HK-2 (cell line): ENCODE data around the gene WDR62.
A peak's percentile ranks its signal among the peaks of the same experiment; 100 is the strongest.

Source experiments
- DNase-seq: peaks from one replicate; pipeline ENCODE4 v3.0.0-alpha.2; 2018; ENCODE audit not compliant: unreplicated experiment

The WDR62 gene

DNA sequence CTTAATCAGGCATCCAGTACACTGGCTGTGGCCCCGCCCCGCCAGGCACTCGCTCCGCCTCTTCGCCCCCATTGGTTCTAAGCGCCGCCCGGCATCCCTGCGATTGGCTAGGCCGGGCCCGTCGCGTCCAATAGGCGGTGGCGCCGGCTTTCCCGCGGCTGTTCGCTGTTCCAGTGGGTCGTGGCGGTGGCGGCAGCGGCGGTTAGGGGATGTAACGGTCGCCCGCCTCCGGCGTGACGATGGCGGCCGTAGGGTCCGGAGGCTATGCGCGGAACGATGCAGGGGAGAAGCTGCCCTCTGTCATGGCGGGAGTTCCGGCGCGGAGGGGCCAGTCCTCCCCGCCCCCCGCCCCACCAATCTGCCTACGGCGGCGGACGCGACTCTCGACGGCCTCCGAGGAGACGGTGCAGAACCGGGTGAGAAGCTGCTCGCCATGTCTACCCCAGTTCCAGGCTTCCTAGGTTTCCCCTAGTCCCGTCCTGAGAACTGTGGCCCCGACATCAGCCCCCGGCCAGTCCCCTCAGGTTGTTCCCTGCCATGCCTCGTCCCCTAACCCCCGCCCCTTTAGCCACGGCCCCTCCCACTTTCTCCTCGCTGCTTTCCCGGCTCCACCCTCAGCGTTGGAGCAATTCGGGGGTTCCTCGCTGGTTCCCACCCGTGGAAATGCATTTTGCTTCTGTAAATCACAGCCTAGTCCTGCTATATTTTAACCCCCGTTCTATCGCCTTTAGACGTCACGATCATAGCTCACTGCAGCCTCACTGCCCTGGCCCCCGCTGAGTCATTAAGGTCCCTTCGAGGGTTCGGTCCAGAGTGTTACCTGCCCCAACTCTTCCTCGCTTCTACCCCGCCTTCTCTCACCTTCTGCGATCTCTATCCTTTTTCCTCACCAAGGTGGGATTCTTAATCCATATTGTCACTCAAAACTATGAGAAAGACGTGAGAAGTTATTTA is at the start of gene WDR62:
WDR62 (plus strand) TSS at position 165 of the 954 bp plus-strand sequence; CDS start at position 240, 75 bp downstream.
- peak; percentile 96 for DNase-seq

DNA sequence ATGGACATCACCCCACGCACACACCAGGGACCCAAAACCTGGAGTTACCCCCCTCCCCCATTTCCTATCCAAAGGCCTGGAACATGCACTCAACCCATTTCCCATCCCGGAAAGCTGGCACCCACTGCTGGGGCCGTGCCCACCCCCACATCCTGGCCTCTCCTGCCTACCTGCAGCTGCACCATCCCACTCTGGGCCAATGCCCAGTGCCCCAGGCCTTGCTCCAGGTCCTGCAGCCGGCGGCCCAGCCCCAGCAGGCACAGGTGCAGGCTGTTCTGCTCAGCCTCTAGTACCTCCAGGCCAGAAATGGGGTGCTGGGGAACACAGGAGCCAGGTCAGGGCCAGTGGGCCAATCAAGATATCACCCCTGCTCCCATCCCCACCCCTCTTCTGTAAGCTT is 47.7 kb upstream of the WDR62 start:
- DNase-seq = no peak

GRCh38 chr19:36008336-36008978 is 46.2 kb upstream of the WDR62 start, which contains the start of gene SYNE4:
Gene SYNE4, minus strand, starts transcription at chr19:36008813. Its CDS starts 132 bp downstream, at chr19:36008681.
- no peak for DNase-seq

DNA sequence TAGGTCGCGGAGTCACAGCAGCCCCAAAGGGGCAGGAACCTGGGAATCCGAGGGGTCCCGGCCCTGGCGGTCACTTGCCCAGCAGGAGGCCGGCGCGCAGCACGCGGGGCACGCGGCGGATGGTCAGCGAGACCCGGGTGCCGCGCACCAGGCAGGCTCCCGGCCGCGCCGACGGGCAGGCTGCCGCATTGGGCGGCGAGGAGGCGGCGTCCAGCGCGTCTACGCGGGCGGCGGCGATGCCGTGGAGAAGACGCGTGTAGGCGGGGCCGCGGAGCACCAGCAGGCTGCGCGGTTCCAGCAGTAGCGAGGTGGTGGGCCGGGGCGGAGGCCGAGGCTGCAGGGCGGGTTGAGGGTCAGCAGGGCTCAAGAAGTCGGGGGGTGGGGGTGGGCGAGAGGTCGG is 45.5 kb upstream of the WDR62 start:
- DNase-seq = peak; percentile 38

DNA sequence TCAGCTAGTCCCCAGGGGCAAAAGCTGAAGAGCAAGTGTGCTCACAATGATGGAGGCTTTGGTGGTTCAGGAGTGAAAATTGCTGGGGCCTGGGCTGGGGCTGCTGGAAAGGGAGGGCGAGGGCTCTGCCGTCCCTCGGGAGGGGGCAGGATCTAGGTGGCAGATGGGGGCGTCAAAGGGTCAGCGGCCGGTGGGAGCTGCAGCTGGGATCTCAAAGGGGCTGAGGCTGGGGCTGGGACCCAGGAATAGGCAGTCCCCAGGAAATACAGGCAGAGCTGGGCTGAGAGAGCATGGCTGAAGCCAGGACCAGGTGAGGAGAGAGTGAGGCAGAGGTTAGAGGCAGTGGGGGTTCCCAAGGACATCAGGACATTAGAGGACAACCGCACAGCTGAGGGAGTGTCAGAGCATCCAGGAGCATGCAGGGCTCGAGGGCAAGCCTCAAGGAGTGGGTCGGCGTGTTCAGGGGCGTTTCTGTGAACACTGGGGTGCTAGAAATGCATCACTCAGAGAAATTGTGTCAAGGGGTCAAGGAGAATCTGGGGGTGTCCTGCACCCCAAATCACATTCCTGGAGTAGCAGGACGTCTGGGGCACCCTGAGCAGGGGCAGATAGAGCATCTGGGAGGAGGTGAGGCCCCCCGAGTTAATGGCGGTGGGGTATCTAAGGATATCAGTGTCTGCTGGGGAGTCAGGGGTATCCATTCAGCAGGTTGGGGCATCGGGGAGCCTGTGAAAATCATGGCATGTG is 44.9 kb upstream of the WDR62 start:
- no peak for DNase-seq

- no peak for DNase-seq
Observed at GRCh38 chr19:36010402-36010801, 44.3 kb upstream of the WDR62 start.

GRCh38 chr19:36013280-36014011 is 41.3 kb upstream of the WDR62 start:
- no peak for DNase-seq

DNA sequence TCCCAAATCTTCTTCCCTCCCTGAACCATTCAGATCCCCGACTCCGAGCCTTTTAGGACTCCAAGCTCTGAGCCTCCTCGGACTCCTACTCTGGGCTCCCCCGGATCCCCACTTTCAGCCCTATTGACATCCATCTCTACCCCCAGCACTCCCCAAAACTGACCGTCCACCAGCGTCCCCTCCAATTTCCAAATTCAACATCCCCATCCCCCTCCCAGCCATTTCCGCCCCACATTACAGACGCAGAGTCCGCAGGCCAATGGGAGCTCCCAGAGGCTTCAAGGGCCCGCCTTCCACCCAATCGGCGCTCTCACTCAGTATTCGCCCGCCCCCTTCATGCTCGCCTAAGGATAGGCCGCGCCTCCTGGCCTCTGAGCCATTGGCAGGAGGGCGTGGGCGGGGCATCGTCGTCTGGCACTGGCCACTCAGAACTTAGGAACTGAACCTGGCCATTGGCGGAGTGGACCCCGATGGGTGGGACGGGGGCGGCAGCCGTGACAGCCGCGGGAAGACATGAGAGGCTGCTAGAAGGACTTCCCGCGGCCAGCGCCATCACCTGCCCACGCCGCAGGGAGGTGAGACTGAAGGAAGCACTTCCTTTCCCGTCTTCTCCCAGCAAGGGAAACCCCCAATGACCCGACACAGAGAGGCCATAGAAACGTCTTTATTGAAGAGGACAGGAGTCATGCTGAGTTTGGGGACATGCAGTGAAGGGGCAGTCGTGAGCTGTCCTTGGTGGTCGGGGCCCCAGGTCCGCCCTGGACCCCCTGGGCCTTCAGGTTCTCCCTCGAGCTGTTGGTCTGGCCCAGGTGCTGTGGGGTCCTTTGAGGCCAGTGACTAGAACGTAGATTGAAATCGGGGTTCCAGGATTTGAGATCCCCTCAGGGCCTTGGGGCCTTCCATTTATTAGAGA is 40.4 kb upstream of the WDR62 start, which contains the start of gene ALKBH6:
ALKBH6 (minus strand) TSS at position 202 of the 913 bp plus-strand sequence. CDS start 816 bp downstream, outside the sequence.
- peak; percentile 100 for DNase-seq

GRCh38 chr19:36019061-36019670 is 35.5 kb upstream of the WDR62 start:
- DNase-seq = no peak

DNA sequence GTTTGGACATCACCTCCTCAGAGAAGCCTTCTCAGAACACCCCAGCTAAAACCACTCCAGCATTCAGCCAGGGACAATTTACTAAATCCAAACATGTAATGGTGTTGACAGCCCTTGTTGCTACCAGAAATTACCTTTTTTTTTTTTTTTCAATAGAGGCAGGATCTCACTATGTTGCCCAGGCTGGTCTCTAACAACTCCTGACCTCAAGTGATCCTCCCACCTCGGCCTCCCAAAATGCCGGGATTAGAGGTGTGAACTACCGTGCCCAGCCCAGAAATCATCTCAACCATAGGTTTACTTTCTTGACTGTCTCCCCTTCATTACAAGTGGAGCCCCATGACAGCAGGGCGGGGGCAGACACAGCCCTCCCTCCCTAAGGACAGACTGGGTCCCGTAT is 31.3 kb upstream of the WDR62 start:
- DNase-seq = no peak

DNA sequence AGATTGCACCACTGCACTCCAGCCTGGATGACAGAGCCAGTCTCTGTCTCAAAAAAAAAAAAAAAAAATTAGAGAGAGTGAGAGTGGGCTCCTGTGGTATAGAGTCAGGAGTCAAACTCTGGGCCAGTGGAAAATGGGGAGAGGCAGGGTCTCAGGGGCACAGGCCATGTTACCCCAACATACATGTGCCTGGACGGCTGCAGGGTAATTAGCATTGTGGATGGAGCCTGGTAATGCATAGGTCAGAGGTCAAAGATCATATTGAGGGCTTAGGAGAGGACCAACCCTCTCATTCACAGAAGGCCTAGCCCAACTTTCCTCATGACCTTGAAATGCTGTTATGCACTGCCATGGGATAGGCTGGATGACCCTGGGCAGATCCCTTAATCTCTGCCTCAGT is 29.2 kb upstream of the WDR62 start:
- no peak for DNase-seq

GRCh38 chr19:36026091-36026876 is 28.4 kb upstream of the WDR62 start:
- no peak for DNase-seq

- no peak for DNase-seq
Observed at GRCh38 chr19:36027696-36028095, 27.0 kb upstream of the WDR62 start.

- no peak for DNase-seq
Observed at GRCh38 chr19:36028313-36029041, 26.2 kb upstream of the WDR62 start.

- DNase-seq = no peak
Observed at GRCh38 chr19:36030264-36031148, 24.2 kb upstream of the WDR62 start.

- DNase-seq = no peak
Observed at GRCh38 chr19:36031308-36031707, 23.4 kb upstream of the WDR62 start.
